ENCODE data around the gene METTL23.
"Not testable (repeated sequence)": the region's sequence is repeated elsewhere in the genome, so short reads cannot be mapped to it uniquely, and the experiment has no call there.

METTL23 gene

GRCh38 chr17:76710863-76711611, 15.6 kb upstream of the METTL23 start, which contains the start of gene MXRA7:
Gene MXRA7, minus strand, starts transcription at chr17:76710965. Its CDS starts 19 bp downstream, at chr17:76710946.
- Histone ChIP-seq H3K27me3 (ENCODE audit: insufficient read depth, insufficient read length) (peaks cover 24% of the 10 kb centered on the region), H3K9ac (ENCODE audit: insufficient read length, low read depth) (peak within 1 kb of the TSS; percentile 82), H3K4me3 (ENCODE audit: insufficient read length, low read depth) (peak within 1 kb of the TSS; percentile 50), H3K9me3 (ENCODE audit: insufficient read depth, low read length) (no peaks in the 10 kb centered on the region), H3K36me3 (ENCODE audit: insufficient read depth, insufficient read length, low read length) (peaks cover 25% of the 10 kb centered on the region), H3K4me1 (ENCODE audit: insufficient read depth, insufficient read length) (peaks cover 15% of the 10 kb centered on the region)
- TF ChIP-seq SUZ12 (IDR thresholded peaks at IDR 0.05; ENCODE audit: extremely low read depth, insufficient read depth, insufficient read length) = peak; percentile 55
- no peak for TF ChIP-seq ZNF274 (IDR thresholded peaks at IDR 0.05; ENCODE audit: low read depth, low read length)
- no peak for DNase-seq (ENCODE audit: low read depth, low spot score)

GRCh38 chr17:76712321-76712720, 14.3 kb upstream of the METTL23 start:
- not testable (repeated sequence) for DNase-seq (ENCODE audit: low read depth, low spot score); H3K4me3 ChIP-seq (ENCODE audit: insufficient read length, low read depth); H3K9ac ChIP-seq (ENCODE audit: insufficient read length, low read depth); H3K9me3 ChIP-seq (ENCODE audit: insufficient read depth, low read length)
- Histone ChIP-seq H3K27me3 (ENCODE audit: insufficient read depth, insufficient read length) (peaks cover 19% of the 10 kb centered on the region), H3K4me1 (ENCODE audit: insufficient read depth, insufficient read length) (peaks cover 15% of the 10 kb centered on the region), H3K36me3 (ENCODE audit: insufficient read depth, insufficient read length, low read length) (peaks cover 38% of the 10 kb centered on the region)

GRCh38 chr17:76713765-76714164, 12.9 kb upstream of the METTL23 start:
- H3K9me3 ChIP-seq (ENCODE audit: insufficient read depth, low read length) = no peaks in the 10 kb centered on the region
- peaks cover 9% of the 10 kb centered on the region for H3K4me1 ChIP-seq (ENCODE audit: insufficient read depth, insufficient read length)
- peaks cover 15% of the 10 kb centered on the region for H3K27me3 ChIP-seq (ENCODE audit: insufficient read depth, insufficient read length)
- no peak overlapping the region for H3K9ac ChIP-seq (ENCODE audit: insufficient read length, low read depth)
- H3K4me3 ChIP-seq (ENCODE audit: insufficient read length, low read depth) = no peak overlapping the region
- TF ChIP-seq YY1 (IDR thresholded peaks at IDR 0.05; ENCODE audit: insufficient read depth, insufficient read length) = no peak
- TF ChIP-seq ZNF274 (IDR thresholded peaks at IDR 0.05; ENCODE audit: low read depth, low read length) = no peak
- TF ChIP-seq SUZ12 (IDR thresholded peaks at IDR 0.05; ENCODE audit: extremely low read depth, insufficient read depth, insufficient read length) = no peak
- peaks cover 50% of the 10 kb centered on the region for H3K36me3 ChIP-seq (ENCODE audit: insufficient read depth, insufficient read length, low read length)
- no peak for DNase-seq (ENCODE audit: low read depth, low spot score)

GRCh38 chr17:76714336-76714735, 12.3 kb upstream of the METTL23 start:
- H3K4me1 ChIP-seq (ENCODE audit: insufficient read depth, insufficient read length) = peaks cover 6% of the 10 kb centered on the region
- H3K27me3 ChIP-seq (ENCODE audit: insufficient read depth, insufficient read length) = peaks cover 10% of the 10 kb centered on the region
- no peak overlapping the region for H3K9ac ChIP-seq (ENCODE audit: insufficient read length, low read depth)
- H3K4me3 ChIP-seq (ENCODE audit: insufficient read length, low read depth) = no peak overlapping the region
- no peak for DNase-seq (ENCODE audit: low read depth, low spot score)
- no peak for TF ChIP-seq SUZ12 (IDR thresholded peaks at IDR 0.05; ENCODE audit: extremely low read depth, insufficient read depth, insufficient read length)
- no peak for TF ChIP-seq YY1 (IDR thresholded peaks at IDR 0.05; ENCODE audit: insufficient read depth, insufficient read length)
- no peak for TF ChIP-seq ZNF274 (IDR thresholded peaks at IDR 0.05; ENCODE audit: low read depth, low read length)
- no peaks in the 10 kb centered on the region for H3K9me3 ChIP-seq (ENCODE audit: insufficient read depth, low read length)
- H3K36me3 ChIP-seq (ENCODE audit: insufficient read depth, insufficient read length, low read length) = peaks cover 56% of the 10 kb centered on the region

- H3K9me3 ChIP-seq (ENCODE audit: insufficient read depth, low read length) = no peaks in the 10 kb centered on the region
- TF ChIP-seq SUZ12 (IDR thresholded peaks at IDR 0.05; ENCODE audit: extremely low read depth, insufficient read depth, insufficient read length) (no peak), ZNF274 (IDR thresholded peaks at IDR 0.05; ENCODE audit: low read depth, low read length) (no peak), YY1 (IDR thresholded peaks at IDR 0.05; ENCODE audit: insufficient read depth, insufficient read length) (no peak)
- no peak overlapping the region for H3K9ac ChIP-seq (ENCODE audit: insufficient read length, low read depth)
- DNase-seq (ENCODE audit: low read depth, low spot score) = no peak
- H3K27me3 ChIP-seq (ENCODE audit: insufficient read depth, insufficient read length) = peaks cover 4% of the 10 kb centered on the region
- peaks cover 4% of the 10 kb centered on the region for H3K4me1 ChIP-seq (ENCODE audit: insufficient read depth, insufficient read length)
- H3K36me3 ChIP-seq (ENCODE audit: insufficient read depth, insufficient read length, low read length) = peaks cover 61% of the 10 kb centered on the region
- H3K4me3 ChIP-seq (ENCODE audit: insufficient read length, low read depth) = no peak overlapping the region
Measured at GRCh38 chr17:76714822-76715495, 11.7 kb upstream of the METTL23 start.

- Histone ChIP-seq H3K4me3 (ENCODE audit: insufficient read length, low read depth) (no peak overlapping the region), H3K36me3 (ENCODE audit: insufficient read depth, insufficient read length, low read length) (peaks cover 66% of the 10 kb centered on the region), H3K9me3 (ENCODE audit: insufficient read depth, low read length) (no peaks in the 10 kb centered on the region), H3K4me1 (ENCODE audit: insufficient read depth, insufficient read length) (peaks cover 4% of the 10 kb centered on the region), H3K9ac (ENCODE audit: insufficient read length, low read depth) (no peak overlapping the region), H3K27me3 (ENCODE audit: insufficient read depth, insufficient read length) (no peaks in the 10 kb centered on the region)
- no peak for TF ChIP-seq SUZ12 (IDR thresholded peaks at IDR 0.05; ENCODE audit: extremely low read depth, insufficient read depth, insufficient read length)
- TF ChIP-seq ZNF274 (IDR thresholded peaks at IDR 0.05; ENCODE audit: low read depth, low read length) = no peak
- no peak for TF ChIP-seq YY1 (IDR thresholded peaks at IDR 0.05; ENCODE audit: insufficient read depth, insufficient read length)
- DNase-seq (ENCODE audit: low read depth, low spot score) = no peak
Measured at GRCh38 chr17:76715496-76715830, 11.2 kb upstream of the METTL23 start.

- Histone ChIP-seq H3K9me3 (ENCODE audit: insufficient read depth, low read length) (no peaks in the 10 kb centered on the region), H3K36me3 (ENCODE audit: insufficient read depth, insufficient read length, low read length) (peaks cover 74% of the 10 kb centered on the region), H3K4me3 (ENCODE audit: insufficient read length, low read depth) (no peak overlapping the region), H3K27me3 (ENCODE audit: insufficient read depth, insufficient read length) (no peaks in the 10 kb centered on the region), H3K4me1 (ENCODE audit: insufficient read depth, insufficient read length) (peaks cover 2% of the 10 kb centered on the region), H3K9ac (ENCODE audit: insufficient read length, low read depth) (no peak overlapping the region)
- no peak for DNase-seq (ENCODE audit: low read depth, low spot score)
- TF ChIP-seq ZNF274 (IDR thresholded peaks at IDR 0.05; ENCODE audit: low read depth, low read length) = no peak
- no peak for TF ChIP-seq YY1 (IDR thresholded peaks at IDR 0.05; ENCODE audit: insufficient read depth, insufficient read length)
- no peak for TF ChIP-seq SUZ12 (IDR thresholded peaks at IDR 0.05; ENCODE audit: extremely low read depth, insufficient read depth, insufficient read length)
Measured at GRCh38 chr17:76716146-76716838, 10.3 kb upstream of the METTL23 start.

All from NT2/D1 (cell line).